H7 (cell line): Measurements from ENCODE around the gene SPDYE6. TPM values are rescaled to one million over a fixed set of nuclear protein-coding genes. Genes with fewer than 3 reads are reported as not detected.
"Not testable (repeated sequence)": the region's sequence is repeated elsewhere in the genome, so short reads cannot be mapped to it uniquely, and the experiment has no call there.

ENCODE experiments used
- DNase-seq: peaks from one replicate; pipeline ENCODE4 v3.0.0; 2012
- H3K27me3 ChIP-seq: 2 replicates; pipeline ENCODE4 v1.6.0; 2011; ENCODE audit warnings: mild to moderate bottlenecking, low read length; ENCODE audit not compliant: control insufficient read depth, insufficient read depth
- H3K36me3 ChIP-seq: replicated peaks from 2 replicates; pipeline ENCODE4 v1.5.1; 2011; ENCODE audit warnings: low read length; ENCODE audit not compliant: control insufficient read depth, insufficient read depth
- H3K4me3 ChIP-seq: 2 replicates; pipeline ENCODE4 v1.5.1; 2011; ENCODE audit warnings: low read depth, mild to moderate bottlenecking, control low read depth, low read length, moderate library complexity; ENCODE audit not compliant: insufficient read depth
- total RNA-seq: library from RNA; depleted of rRNA; stranded (reverse); fragments of >200 nt; shearing (Covaris generic); gene quantifications from 2 replicates; pipeline ENCODE4 v1.2.3, GENCODE V29; 2014; rRNA removed

SPDYE6 gene, protein sequence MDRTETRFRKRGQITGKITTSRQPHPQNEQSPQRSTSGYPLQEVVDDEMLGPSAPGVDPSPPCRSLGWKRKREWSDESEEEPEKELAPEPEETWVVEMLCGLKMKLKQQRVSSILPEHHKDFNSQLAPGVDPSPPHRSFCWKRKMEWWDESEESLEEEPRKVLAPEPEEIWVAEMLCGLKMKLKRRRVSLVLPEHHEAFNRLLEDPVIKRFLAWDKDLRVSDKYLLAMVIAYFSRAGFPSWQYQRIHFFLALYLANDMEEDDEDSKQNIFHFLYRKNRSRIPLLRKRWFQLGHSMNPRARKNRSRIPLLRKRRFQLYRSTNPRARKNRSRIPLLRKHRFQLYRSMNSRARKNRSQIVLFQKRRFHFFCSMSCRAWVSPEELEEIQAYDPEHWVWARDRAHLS
- total RNA-seq, result not detected in 2 replicates

DNA sequence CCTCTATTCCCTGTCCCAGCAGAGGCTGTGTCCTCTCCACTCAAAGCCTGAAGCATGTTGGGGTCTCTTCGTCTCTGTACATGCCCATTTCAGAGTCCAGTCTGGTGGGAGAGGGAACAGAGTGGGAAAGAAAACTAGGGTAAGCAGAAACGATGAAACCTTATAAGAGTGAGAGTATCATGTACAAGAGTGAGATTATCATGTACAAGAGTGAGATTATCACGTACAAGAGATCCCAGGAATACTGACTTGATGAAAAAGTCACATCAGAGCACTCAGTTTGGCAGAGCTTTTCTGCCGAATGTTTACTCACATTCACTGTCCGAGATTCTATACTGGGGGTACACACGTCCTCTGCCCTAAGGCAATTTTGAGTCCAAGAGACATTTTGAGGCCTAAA, at the start of gene SPDYE6:
SPDYE6 (minus strand) TSS at position 101 of the 400 bp plus-strand sequence. CDS start 421 bp downstream, outside the sequence.
- not testable (repeated sequence) for DNase-seq, H3K27me3 ChIP-seq, H3K4me3 ChIP-seq, H3K36me3 ChIP-seq

GRCh38 chr7:102404862-102405188, 48.6 kb upstream of the SPDYE6 start:
- H3K4me3 ChIP-seq, result not testable (repeated sequence)
- H3K36me3 ChIP-seq, result peaks cover 34% of the 10 kb centered on the region

DNA sequence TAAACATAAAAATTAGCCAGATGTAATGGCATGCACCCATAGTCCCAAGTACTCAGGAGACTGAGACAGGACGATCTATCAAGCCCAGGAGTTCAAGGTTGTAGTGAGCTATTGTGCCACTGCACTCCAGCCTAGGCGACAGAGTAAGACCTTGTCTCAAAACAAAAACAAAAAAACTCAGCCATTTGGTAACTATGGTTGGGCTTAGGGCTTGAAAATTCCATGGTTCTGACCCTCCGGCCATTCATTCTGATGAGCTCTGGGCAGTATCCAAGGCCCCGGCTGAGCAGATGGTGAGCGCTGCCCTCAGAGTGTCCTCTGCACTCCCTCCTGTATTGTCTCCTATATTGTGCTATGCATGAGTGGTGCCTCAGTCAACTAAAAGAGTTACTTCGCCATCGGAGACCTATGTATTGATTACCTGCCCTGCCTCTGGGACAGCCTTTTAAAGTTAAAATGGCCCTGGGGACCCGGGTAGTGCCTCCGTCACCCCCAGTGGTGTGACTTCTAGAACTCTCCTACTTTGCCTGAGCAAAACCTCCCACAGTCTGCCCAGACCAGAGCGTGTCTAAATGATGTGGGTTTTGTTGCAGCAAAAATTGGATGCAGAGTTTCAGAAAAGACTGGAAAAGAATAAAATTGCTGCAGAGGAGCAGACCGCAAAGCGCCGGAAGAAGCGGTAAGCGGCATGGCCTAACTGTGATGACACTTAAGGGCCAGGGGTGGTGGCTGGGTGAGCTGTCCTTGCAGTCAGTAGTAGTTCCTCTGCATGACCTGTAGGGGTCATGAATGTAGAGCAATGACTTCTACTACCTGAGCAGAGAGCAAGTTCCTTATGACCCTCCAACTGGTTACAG, 48.0 kb upstream of the SPDYE6 start:
- DNase-seq, result peak; percentile 74
- H3K36me3 ChIP-seq, result peaks cover 35% of the 10 kb centered on the region
- no peaks in the 10 kb centered on the region for H3K27me3 ChIP-seq
- no peak overlapping the region for H3K4me3 ChIP-seq

More at GRCh38 chr7:102404862-102405188, 48.6 kb upstream of the SPDYE6 start:
- DNase-seq, H3K27me3 ChIP-seq: not testable (repeated sequence)

GRCh38 chr7:102403563-102403962, 47.3 kb upstream of the SPDYE6 start:
- H3K4me3 ChIP-seq, result no peak overlapping the region
- H3K27me3 ChIP-seq, result no peaks in the 10 kb centered on the region
- peaks cover 34% of the 10 kb centered on the region for H3K36me3 ChIP-seq
- no peak for DNase-seq

GRCh38 chr7:102400360-102400759, 44.1 kb upstream of the SPDYE6 start:
- Histone ChIP-seq H3K36me3 (peaks cover 14% of the 10 kb centered on the region), H3K4me3 (no peak overlapping the region), H3K27me3 (no peaks in the 10 kb centered on the region)
- no peak for DNase-seq

- Histone ChIP-seq H3K36me3 (peaks cover 11% of the 10 kb centered on the region), H3K4me3 (no peak overlapping the region), H3K27me3 (no peaks in the 10 kb centered on the region)
- no peak for DNase-seq
Observed at GRCh38 chr7:102398543-102398942, 42.3 kb upstream of the SPDYE6 start.

DNA sequence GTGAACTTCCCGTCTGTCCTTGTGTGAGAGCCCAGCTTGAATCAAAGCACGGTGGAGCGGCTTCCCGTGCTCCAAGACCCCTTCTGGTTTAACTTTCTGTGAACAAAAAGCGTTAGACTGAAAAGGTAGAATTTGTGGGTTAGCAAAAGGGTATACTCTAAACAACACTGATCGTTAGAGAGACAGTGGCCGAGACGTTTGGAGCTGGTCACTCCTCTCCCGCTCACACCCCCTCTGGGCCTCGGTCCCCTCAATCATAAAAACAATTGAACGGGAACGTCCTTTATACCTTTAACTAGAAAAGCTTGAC, 40.4 kb upstream of the SPDYE6 start:
- peaks cover 9% of the 10 kb centered on the region for H3K36me3 ChIP-seq
- peak overlapping the region; percentile 84 for H3K4me3 ChIP-seq
- no peaks in the 10 kb centered on the region for H3K27me3 ChIP-seq
- DNase-seq, result no peak

DNA sequence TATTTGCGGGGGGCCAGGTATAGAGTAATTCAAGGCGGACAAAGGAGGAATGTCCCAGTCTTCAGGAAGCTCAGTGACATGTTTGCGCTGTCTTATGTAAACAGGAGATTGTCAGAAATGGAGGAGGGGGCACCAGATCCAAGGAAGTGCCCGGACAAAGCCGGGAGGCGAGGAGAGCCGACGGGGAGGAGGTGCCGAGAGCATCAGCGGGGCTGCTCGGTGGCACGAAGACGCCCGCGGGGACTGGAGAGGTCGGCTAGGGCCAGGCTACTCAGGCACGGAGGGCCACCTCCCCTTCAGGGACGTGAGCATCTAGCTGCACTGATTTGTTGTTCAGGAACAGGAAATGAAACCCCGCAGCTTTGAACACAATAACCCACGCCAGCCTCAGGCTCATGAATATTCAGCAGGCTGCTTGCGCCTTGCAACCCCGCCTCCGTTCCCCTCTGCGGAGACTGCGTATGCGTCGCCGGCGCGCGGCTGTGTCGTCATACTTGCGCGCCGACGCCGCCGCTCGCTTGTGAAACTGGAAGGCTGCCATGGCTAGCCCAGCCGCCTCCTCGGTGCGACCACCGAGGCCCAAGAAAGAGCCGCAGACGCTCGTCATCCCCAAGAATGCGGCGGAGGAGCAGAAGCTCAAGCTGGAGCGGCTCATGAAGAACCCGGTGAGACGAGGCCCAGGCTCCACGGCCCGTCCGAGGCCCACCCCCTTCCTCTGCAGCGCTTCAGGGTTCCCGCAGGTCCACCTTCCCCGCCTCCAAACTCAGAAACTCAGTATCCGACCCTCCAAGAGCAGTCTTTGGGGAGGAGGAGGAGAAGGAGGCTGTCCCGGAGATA, 39.8 kb upstream of the SPDYE6 start, which contains the start of gene PRKRIP1:
PRKRIP1 (plus strand) TSS at position 491 of the 837 bp plus-strand sequence; CDS start at position 540, 49 bp downstream.
- Histone ChIP-seq H3K4me3 (peak within 1 kb of the TSS; percentile 84), H3K36me3 (peaks cover 9% of the 10 kb centered on the region), H3K27me3 (no peaks in the 10 kb centered on the region)
- peak; percentile 96 for DNase-seq

GRCh38 chr7:102395592-102395872, 39.3 kb upstream of the SPDYE6 start:
- DNase-seq, result no peak
- peaks cover 10% of the 10 kb centered on the region for H3K36me3 ChIP-seq
- H3K27me3 ChIP-seq, result no peaks in the 10 kb centered on the region
- H3K4me3 ChIP-seq, result peak overlapping the region; percentile 84

- H3K36me3 ChIP-seq, result peaks cover 3% of the 10 kb centered on the region
- H3K4me3 ChIP-seq, result no peak overlapping the region
- DNase-seq, result no peak
- H3K27me3 ChIP-seq, result no peaks in the 10 kb centered on the region
Observed at GRCh38 chr7:102393467-102393866, 37.2 kb upstream of the SPDYE6 start.

DNA sequence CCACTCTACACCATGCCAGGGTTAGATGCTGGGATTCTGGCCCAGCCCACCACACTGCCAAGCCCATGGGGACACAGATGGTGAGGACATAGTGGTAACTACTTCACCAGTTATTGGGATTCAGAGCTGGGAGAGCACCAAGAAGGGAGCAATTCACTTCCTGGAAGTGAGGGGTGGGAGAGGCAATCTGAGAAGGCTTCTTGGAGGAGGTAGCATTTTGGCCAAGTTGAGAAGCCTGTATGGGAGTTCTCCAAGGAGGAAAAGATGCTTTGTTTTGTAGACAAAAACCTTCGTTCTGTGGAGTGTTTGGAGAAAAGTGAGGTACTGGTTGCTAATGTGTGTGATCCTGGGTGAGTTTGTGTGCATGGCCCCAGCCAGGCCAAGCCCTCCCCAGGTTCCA, 36.1 kb upstream of the SPDYE6 start:
- no peak for DNase-seq
- H3K36me3 ChIP-seq, result peaks cover 3% of the 10 kb centered on the region; the same call in 1 of the 2 replicates
- H3K27me3 ChIP-seq, result no peaks in the 10 kb centered on the region
- H3K4me3 ChIP-seq, result no peak overlapping the region

- Histone ChIP-seq H3K27me3 (no peaks in the 10 kb centered on the region), H3K4me3 (no peak overlapping the region), H3K36me3 (peaks cover 5% of the 10 kb centered on the region)
- peak; percentile 89 for DNase-seq
Observed at GRCh38 chr7:102390697-102391484, 34.6 kb upstream of the SPDYE6 start.

- no peak for DNase-seq
- H3K27me3 ChIP-seq, result no peaks in the 10 kb centered on the region
- peaks cover 5% of the 10 kb centered on the region for H3K36me3 ChIP-seq
- no peak overlapping the region for H3K4me3 ChIP-seq
Observed at GRCh38 chr7:102389810-102390209, 33.6 kb upstream of the SPDYE6 start.

DNA sequence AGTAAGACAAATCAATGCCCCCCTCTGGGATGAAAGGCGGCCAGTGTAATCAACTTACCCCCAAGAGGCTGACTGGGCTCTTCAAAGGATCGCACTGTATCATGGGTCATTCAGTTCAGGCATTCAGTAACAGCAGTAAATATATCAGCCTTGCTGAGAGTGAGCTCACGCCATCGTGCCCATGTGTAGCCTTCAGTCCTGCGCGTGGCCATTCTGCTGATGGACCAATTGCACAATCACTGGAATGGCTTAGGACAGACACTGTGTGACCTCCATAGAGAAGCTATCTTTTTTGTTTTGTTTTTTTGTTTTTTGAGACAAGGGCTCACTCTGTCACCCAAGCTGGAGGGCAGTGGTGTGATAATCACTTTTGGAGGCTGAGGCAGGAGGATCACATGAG, 30.8 kb upstream of the SPDYE6 start:
- H3K36me3 ChIP-seq, result peaks cover 9% of the 10 kb centered on the region
- no peak for DNase-seq
- H3K27me3 ChIP-seq, result no peaks in the 10 kb centered on the region
- H3K4me3 ChIP-seq, result no peak overlapping the region
